ENCODE results near the gene MMP20.

GRCh38 chr11:102614031-102614430, 11.1 kb downstream of the MMP20 start:
- TF ChIP-seq CTCF (IDR thresholded peaks at IDR 0.05; ENCODE audit: extremely low read depth in 1 of 2, insufficient read depth in 1 of 2, low read depth in 1 of 2, low read length in 2 of 2) (no peak), MYC (IDR thresholded peaks at IDR 0.05; ENCODE audit: low read depth, low read length) (no peak), EZH2 (IDR thresholded peaks at IDR 0.05; ENCODE audit: borderline replicate concordance, low read depth, low read length, severe bottlenecking) (no peak), MAX (IDR thresholded peaks at IDR 0.05; ENCODE audit: insufficient read depth, insufficient read length) (no peak), POLR2A (IDR thresholded peaks at IDR 0.05; ENCODE audit: low read depth, low read length) (no peak), POLR2AphosphoS5 (IDR thresholded peaks at IDR 0.05; ENCODE audit: insufficient read depth, low read depth, low read length) (no peak), JUN (IDR thresholded peaks at IDR 0.05; ENCODE audit: borderline replicate concordance, insufficient read depth, insufficient read length, low read depth) (no peak), FOS (IDR thresholded peaks at IDR 0.05; ENCODE audit: borderline replicate concordance, insufficient read depth, low read length) (no peak)

Measured in endothelial cell of umbilical vein (primary cell).